ENCODE measurements around the gene MVD. TPM values are rescaled to one million over a fixed set of nuclear protein-coding genes. Genes with fewer than 3 reads are reported as not detected.

Gene MVD
- total and polyA plus RNA-seq, 2 of the 13 experiments (the other 11 are each of a cell fraction or from before 2014, with no cell fraction given), result 28.1 to 187 TPM

DNA sequence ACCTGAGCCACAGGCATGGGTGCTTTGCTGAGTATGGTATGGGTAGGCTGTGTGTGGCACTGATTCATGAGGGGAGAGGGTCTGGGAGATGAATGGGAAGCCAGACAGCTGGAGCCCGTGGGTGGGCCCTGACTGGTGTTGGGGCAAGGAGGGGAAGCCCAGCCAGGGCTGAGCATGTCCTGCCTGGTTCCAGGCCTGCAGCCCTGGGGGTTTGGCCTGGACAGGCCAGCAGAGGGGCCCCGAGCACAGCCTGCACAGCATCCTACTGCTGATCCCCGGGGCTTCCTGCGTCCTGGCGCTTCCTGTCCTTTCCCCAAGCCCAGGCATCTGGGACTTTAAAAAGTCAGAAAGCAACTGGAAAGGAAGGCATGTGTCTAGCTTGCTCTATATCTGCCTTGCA, 4.6 kb upstream of the MVD start (continued):
- TF ChIP-seq ZNF17 (CRISPR knock-in tag; IDR thresholded peaks at IDR 0.05) (no peak), TFDP2 (CRISPR knock-in tag; IDR thresholded peaks at IDR 0.05) (no peak), ZNF737 (CRISPR knock-in tag; IDR thresholded peaks at IDR 0.05; ENCODE audit: borderline replicate concordance) (no peak), YY1 (IDR thresholded peaks at IDR 0.05; ENCODE audit: insufficient read depth, insufficient replicate concordance, low read depth, low read length) (no peak), ZNF749 (CRISPR knock-in tag; IDR thresholded peaks at IDR 0.05; ENCODE audit: borderline replicate concordance) (no peak)
- TF ChIP-seq, protein P1, sequence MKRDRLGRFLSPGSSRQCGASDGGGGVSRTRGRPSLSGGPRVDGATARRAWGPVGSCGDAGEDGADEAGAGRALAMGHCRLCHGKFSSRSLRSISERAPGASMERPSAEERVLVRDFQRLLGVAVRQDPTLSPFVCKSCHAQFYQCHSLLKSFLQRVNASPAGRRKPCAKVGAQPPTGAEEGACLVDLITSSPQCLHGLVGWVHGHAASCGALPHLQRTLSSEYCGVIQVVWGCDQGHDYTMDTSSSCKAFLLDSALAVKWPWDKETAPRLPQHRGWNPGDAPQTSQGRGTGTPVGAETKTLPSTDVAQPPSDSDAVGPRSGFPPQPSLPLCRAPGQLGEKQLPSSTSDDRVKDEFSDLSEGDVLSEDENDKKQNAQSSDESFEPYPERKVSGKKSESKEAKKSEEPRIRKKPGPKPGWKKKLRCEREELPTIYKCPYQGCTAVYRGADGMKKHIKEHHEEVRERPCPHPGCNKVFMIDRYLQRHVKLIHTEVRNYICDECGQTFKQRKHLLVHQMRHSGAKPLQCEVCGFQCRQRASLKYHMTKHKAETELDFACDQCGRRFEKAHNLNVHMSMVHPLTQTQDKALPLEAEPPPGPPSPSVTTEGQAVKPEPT (CRISPR knock-in tag; IDR thresholded peaks at IDR 0.05; ENCODE audit: low read depth), result no peak

- H3K9me3 ChIP-seq (ENCODE audit: low read length), result no peaks in the 10 kb centered on the region
- no peaks in the 10 kb centered on the region for H3K27me3 ChIP-seq (ENCODE audit: control insufficient read depth in 1 of 2, insufficient read depth in 2 of 2, low read length in 2 of 2)
- WGBS (ENCODE audit: low lambda C conversion rate), result 99% methylated on average over 3 of the region's 3 CpGs
- H3K79me2 ChIP-seq (ENCODE audit: insufficient read depth, low read length), result peaks cover 51% of the 10 kb centered on the region
- intact Hi-C loops (cut with micrococcal nuclease; ENCODE audit: unreplicated experiment), result no loop called here
- H3K36me3 ChIP-seq (replicated peaks in 1 of 2; ENCODE audit: control insufficient read depth in 1 of 2, insufficient read depth in 2 of 2, low read length in 2 of 2), result peaks cover 0 to 7% of the 10 kb centered on the region in 2 experiments; a peak in 3 of 5 replicates
- DNase-seq (ENCODE audit: low spot score) (no peak), ATAC-seq (no peak), FAIRE-seq (no peak)
- CTCF ChIA-PET (ENCODE audit: low intra/inter-chr PET ratio, low total read pairs), result no interaction called here
- no peak overlapping the region for H3K4me2 ChIP-seq (ENCODE audit: low read depth, low read length)
- no TSS peak for BruUV-seq (replicated peaks)
- H4K20me1 ChIP-seq (ENCODE audit: insufficient read depth, low read length), result peaks cover 16% of the 10 kb centered on the region
- H2AFZ ChIP-seq (ENCODE audit: low read length), result no peak overlapping the region
- POLR2A ChIA-PET, result no interaction called here
- no peak overlapping the region for H3K27ac ChIP-seq (ENCODE audit: extremely low read length, insufficient read depth, low read length)
- in situ Hi-C loops (cut with HindIII; ENCODE audit: extremely low pct_ligation_motif_present, low pct_unique_long_range_greater_than_20kb), result no loop called here
- peaks cover 27% of the 10 kb centered on the region for H3K4me1 ChIP-seq (ENCODE audit: insufficient read depth, low read length)
- TF ChIP-seq ZNF121 (CRISPR knock-in tag; IDR thresholded peaks at IDR 0.05) (peak; percentile 82), ZFY (CRISPR knock-in tag; IDR thresholded peaks at IDR 0.05) (no peak), CENPT (CRISPR knock-in tag; IDR thresholded peaks at IDR 0.05; ENCODE audit: low read depth) (no peak), PTBP1 (IDR thresholded peaks at IDR 0.05; ENCODE audit: low read depth, low read length, poor library complexity, severe bottlenecking) (no peak)
- TF ChIP-seq, protein P2, sequence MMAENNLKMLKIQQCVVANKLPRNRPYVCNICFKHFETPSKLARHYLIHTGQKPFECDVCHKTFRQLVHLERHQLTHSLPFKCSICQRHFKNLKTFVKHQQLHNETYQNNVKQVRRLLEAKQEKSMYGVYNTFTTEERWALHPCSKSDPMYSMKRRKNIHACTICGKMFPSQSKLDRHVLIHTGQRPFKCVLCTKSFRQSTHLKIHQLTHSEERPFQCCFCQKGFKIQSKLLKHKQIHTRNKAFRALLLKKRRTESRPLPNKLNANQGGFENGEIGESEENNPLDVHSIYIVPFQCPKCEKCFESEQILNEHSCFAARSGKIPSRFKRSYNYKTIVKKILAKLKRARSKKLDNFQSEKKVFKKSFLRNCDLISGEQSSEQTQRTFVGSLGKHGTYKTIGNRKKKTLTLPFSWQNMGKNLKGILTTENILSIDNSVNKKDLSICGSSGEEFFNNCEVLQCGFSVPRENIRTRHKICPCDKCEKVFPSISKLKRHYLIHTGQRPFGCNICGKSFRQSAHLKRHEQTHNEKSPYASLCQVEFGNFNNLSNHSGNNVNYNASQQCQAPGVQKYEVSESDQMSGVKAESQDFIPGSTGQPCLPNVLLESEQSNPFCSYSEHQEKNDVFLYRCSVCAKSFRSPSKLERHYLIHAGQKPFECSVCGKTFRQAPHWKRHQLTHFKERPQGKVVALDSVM (CRISPR knock-in tag; IDR thresholded peaks at IDR 0.05), result peak; percentile 43; the same call in 1 of the 2 replicates
- H3K4me3 ChIP-seq (replicated peaks in 1 of 3; ENCODE audit: insufficient read depth in 1 of 3, low read depth in 2 of 3, low read length in 3 of 3), result no peak overlapping the region
- no peak overlapping the region for H3K9ac ChIP-seq (ENCODE audit: insufficient read depth, low read depth, low read length)
Measured at GRCh38 chr16:88665570-88665969, 2.7 kb upstream of the MVD start.

Measured in HepG2 (cell line).